Upper lobe of right lung (tissue), 1 donor: ENCODE measurements around the gene SLC25A44. TPM values are rescaled to one million over a fixed set of nuclear protein-coding genes. Genes with fewer than 3 reads are reported as not detected.

Source experiments
- ATAC-seq: fragments of 200-7000 bp; cut with Tn5 transposase; one replicate; pipeline ENCODE4 v1.9.1; 2020; ENCODE audit warnings: mild to moderate bottlenecking, moderate library complexity
- DNase-seq: peaks from one replicate; pipeline ENCODE4 v3.0.0-alpha.2; 2020
- H3K27ac ChIP-seq: fragments of 200-600 bp; one replicate; pipeline ENCODE4 v1.8.0; 2022
- H3K27me3 ChIP-seq: fragments of 200-600 bp; one replicate; pipeline ENCODE4 v1.8.0; 2022; ENCODE audit warnings: mild to moderate bottlenecking
- H3K36me3 ChIP-seq: fragments of 200-600 bp; one replicate; pipeline ENCODE4 v1.8.0; 2022
- H3K4me1 ChIP-seq: fragments of 200-600 bp; one replicate; pipeline ENCODE4 v1.8.0; 2022
- H3K4me3 ChIP-seq: fragments of 200-600 bp; one replicate; pipeline ENCODE4 v1.8.0; 2022; ENCODE audit warnings: mild to moderate bottlenecking
- H3K9me3 ChIP-seq: fragments of 200-600 bp; one replicate; pipeline ENCODE4 v1.8.0; 2022
- intact Hi-C: fragments of 100-400 bp; cut with DNase I; formaldehyde crosslinking; loops from one replicate; pipeline ENCODE4 v1.11.0; 2022
- total RNA-seq: library from RNA; stranded (reverse); fragmentation: NEBNext Ultra II Directional; extraction: Animal tissue kit (Norgen Biotek cat#: 25700); gene quantifications from one replicate; pipeline ENCODE4 v1.2.1, GENCODE V29; 2021
- TF ChIP-seq, protein P1 (sequence below): fragments of 200-600 bp; IDR thresholded peaks from one replicate; pipeline ENCODE4 v1.8.0; 2022; ENCODE audit warnings: antibody characterized with exemption
- donor health status: DM: no; HTN: yes; CAD: no; lungs with severe emphysema.

The SLC25A44 gene
- total RNA-seq, 1 donor from 2014 or later: 24.9 TPM

- H3K27me3 ChIP-seq: no peaks in the 10 kb centered on the region
- TF ChIP-seq, protein P1, sequence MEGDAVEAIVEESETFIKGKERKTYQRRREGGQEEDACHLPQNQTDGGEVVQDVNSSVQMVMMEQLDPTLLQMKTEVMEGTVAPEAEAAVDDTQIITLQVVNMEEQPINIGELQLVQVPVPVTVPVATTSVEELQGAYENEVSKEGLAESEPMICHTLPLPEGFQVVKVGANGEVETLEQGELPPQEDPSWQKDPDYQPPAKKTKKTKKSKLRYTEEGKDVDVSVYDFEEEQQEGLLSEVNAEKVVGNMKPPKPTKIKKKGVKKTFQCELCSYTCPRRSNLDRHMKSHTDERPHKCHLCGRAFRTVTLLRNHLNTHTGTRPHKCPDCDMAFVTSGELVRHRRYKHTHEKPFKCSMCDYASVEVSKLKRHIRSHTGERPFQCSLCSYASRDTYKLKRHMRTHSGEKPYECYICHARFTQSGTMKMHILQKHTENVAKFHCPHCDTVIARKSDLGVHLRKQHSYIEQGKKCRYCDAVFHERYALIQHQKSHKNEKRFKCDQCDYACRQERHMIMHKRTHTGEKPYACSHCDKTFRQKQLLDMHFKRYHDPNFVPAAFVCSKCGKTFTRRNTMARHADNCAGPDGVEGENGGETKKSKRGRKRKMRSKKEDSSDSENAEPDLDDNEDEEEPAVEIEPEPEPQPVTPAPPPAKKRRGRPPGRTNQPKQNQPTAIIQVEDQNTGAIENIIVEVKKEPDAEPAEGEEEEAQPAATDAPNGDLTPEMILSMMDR: no peak
- peak overlapping the region; percentile 63 for H3K27ac ChIP-seq
- H3K4me1 ChIP-seq: peaks cover 19% of the 10 kb centered on the region
- no peaks in the 10 kb centered on the region for H3K36me3 ChIP-seq
- H3K4me3 ChIP-seq: peak overlapping the region; percentile 33
- intact Hi-C loops: no loop called here
- H3K9me3 ChIP-seq: no peaks in the 10 kb centered on the region
- ATAC-seq (no peak), DNase-seq (no peak)
Measured at GRCh38 chr1:156160000-156160742, 33.7 kb upstream of the SLC25A44 start.

- intact Hi-C loops: no loop called here
- TF ChIP-seq, protein P1: no peak
- no peaks in the 10 kb centered on the region for H3K9me3 ChIP-seq
Measured at GRCh38 chr1:156160743-156161171, 33.1 kb upstream of the SLC25A44 start.

DNA sequence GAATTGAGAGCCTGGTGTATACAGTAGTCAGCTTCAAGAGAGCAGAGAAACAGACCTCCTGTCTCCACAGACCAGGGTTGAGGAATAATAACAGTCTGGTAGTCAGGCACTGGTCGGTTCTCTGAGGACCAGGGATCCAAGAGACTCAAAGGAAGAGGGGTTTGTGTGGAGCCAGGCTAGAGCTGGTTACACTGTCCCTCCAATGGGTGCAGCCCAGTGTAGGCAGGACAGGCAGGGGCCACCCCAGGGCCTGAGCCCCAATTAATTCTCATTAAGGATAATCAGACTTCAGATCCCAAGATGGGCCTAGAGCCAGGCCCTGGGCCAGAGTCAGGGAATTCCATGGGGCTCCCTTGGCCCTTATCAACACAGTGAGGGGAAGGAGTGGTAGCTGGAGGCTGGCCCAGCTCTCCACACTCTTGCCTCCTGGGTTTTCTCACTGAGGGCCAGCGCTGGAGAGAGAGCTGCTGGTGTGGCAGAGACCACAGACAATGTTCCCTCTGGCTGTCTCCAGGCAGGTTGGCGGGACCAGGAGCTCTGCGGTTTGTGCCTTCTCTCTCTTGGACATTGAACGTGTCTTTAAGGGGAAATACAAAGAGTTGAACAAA is 31.4 kb upstream of the SLC25A44 start:
- Histone ChIP-seq H3K27ac (no peak overlapping the region), H3K4me1 (peaks cover 19% of the 10 kb centered on the region), H3K36me3 (no peaks in the 10 kb centered on the region), H3K4me3 (no peak overlapping the region), H3K9me3 (no peaks in the 10 kb centered on the region), H3K27me3 (no peaks in the 10 kb centered on the region)
- DNase-seq (peak; percentile 79), ATAC-seq (peak; percentile 85)
- TF ChIP-seq, protein P1: no peak
- intact Hi-C loops: no loop called here

More at GRCh38 chr1:156160743-156161171, 33.1 kb upstream of the SLC25A44 start:
- peak; percentile 80 for DNase-seq
- H3K4me1 ChIP-seq: peaks cover 19% of the 10 kb centered on the region
- peak overlapping the region; percentile 63 for H3K27ac ChIP-seq
- peak; percentile 68 for ATAC-seq
- H3K4me3 ChIP-seq: peak overlapping the region; percentile 33
- no peaks in the 10 kb centered on the region for H3K36me3 ChIP-seq
- no peaks in the 10 kb centered on the region for H3K27me3 ChIP-seq

GRCh38 chr1:156163712-156164111 is 30.2 kb upstream of the SLC25A44 start:
- no peaks in the 10 kb centered on the region for H3K36me3 ChIP-seq
- H3K4me1 ChIP-seq: peaks cover 19% of the 10 kb centered on the region
- no peaks in the 10 kb centered on the region for H3K27me3 ChIP-seq
- no peak overlapping the region for H3K27ac ChIP-seq
- TF ChIP-seq, protein P1: no peak
- H3K4me3 ChIP-seq: no peak overlapping the region
- ATAC-seq (no peak), DNase-seq (no peak)
- intact Hi-C loops: no loop called here
- no peaks in the 10 kb centered on the region for H3K9me3 ChIP-seq

GRCh38 chr1:156164125-156164831 is 29.6 kb upstream of the SLC25A44 start:
- TF ChIP-seq, protein P1: no peak
- intact Hi-C loops: no loop called here
- Histone ChIP-seq H3K4me3 (no peak overlapping the region), H3K36me3 (no peaks in the 10 kb centered on the region), H3K9me3 (no peaks in the 10 kb centered on the region), H3K4me1 (peaks cover 19% of the 10 kb centered on the region), H3K27ac (no peak overlapping the region), H3K27me3 (no peaks in the 10 kb centered on the region)
- ATAC-seq (no peak), DNase-seq (no peak)
